ENCODE results near the gene AKAP5.

GRCh38 chr14:64515053-64515452, 49.8 kb downstream of the AKAP5 start:
- TF ChIP-seq CTCF (IDR thresholded peaks at IDR 0.05; ENCODE audit: insufficient read depth, low read depth, low read length), result no peak
- TF ChIP-seq EZH2 (IDR thresholded peaks at IDR 0.05; ENCODE audit: insufficient read depth, low read length), result no peak

Data from astrocyte (in vitro differentiated cells and primary cell).